Upper lobe of left lung (tissue), 6 donors: ENCODE data around the gene COL23A1. TPM values are rescaled to one million over a fixed set of nuclear protein-coding genes. Genes with fewer than 3 reads are reported as not detected.

Experiments used
- ATAC-seq, 2 donors: fragments of 200-7000 bp; cut with Tn5 transposase; one replicate each; pipeline ENCODE4 v1.9.1; 2022; ENCODE audit warnings: mild to moderate bottlenecking in 2 of 2, moderate library complexity in 2 of 2; ENCODE audit not compliant: low FRiP score in 2 of 2
- DNase-seq, 2 donors: peaks; one replicate each; pipeline ENCODE4 v3.0.0-alpha.2; 2019 to 2020
- H3K27ac ChIP-seq, 4 donors: fragments of 200-600 bp; sonication (generic); one replicate each; pipeline ENCODE4 v1.5.1; 2016 to 2019
- H3K27me3 ChIP-seq, 4 donors: fragments of 200-600 bp; sonication (generic); one replicate each; pipeline ENCODE4 v1.5.1; 2017 to 2019
- H3K36me3 ChIP-seq, 4 donors: fragments of 200-600 bp; sonication (generic); one replicate each; pipeline ENCODE4 v1.5.1; 2016 to 2019
- H3K4me1 ChIP-seq, 4 donors: fragments of 200-600 bp; sonication (generic); one replicate each; pipeline ENCODE4 v1.5.1; 2018 to 2019
- H3K4me3 ChIP-seq, 4 donors: fragments of 200-600 bp; sonication (generic); one replicate each; pipeline ENCODE4 v1.5.1; 2017 to 2019; ENCODE audit warnings: mild to moderate bottlenecking in 2 of 4, moderate library complexity in 1 of 4
- H3K9me3 ChIP-seq, 4 donors: fragments of 200-600 bp; sonication (generic); one replicate each; pipeline ENCODE4 v1.5.1; 2018 to 2019
- EP300 ChIP-seq, 4 donors: sonication (generic); formaldehyde crosslinking; IDR thresholded peaks; one replicate each; pipeline ENCODE4 v1.5.1; 2017; ENCODE audit warnings: antibody characterized with exemption in 4 of 4, control low read depth in 2 of 4
- POLR2A ChIP-seq, 4 donors: fragments of 450-650 bp; IDR thresholded peaks; one replicate each; pipeline ENCODE4 v1.5.1; 2016 to 2017; ENCODE audit warnings: antibody characterized with exemption in 4 of 4, mild to moderate bottlenecking in 2 of 4
- POLR2AphosphoS5 ChIP-seq, 2 donors: sonication (generic); formaldehyde crosslinking; IDR thresholded peaks; one replicate each; pipeline ENCODE4 v1.5.1; 2017; ENCODE audit warnings: antibody characterized with exemption in 2 of 2
- WGBS, 2 donors: methylation state at CpG; one replicate each; pipeline ENCODE4 v1.1.5; 2017 to 2018; 5-methylcytosine and 5-hydroxymethylcytosine counted together
- total RNA-seq, 6 donors: library from RNA; depleted of rRNA in 4 of 6; stranded (reverse); fragments of >200 nt in 4 of 6; gene quantifications; one replicate each; pipeline versions ENCODE4 v1.1.0 to v1.2.1, GENCODE V29; 2016 to 2021
- TF ChIP-seq, protein P1 (sequence below), 6 experiments: fragments of 450-650 bp in 4 of 6; fragments of 200-600 bp in 2 of 6; sonication (generic) in 2 of 6; IDR thresholded peaks; one replicate each; pipeline ENCODE4 v1.5.1; 2016 to 2019; ENCODE audit warnings: antibody characterized with exemption in 6 of 6
- donor health status: DM: no; HTN: no; CAD: no; lungs with moderate emphysema.
- donor health status: DM: no; HTN: yes; CAD: no; lungs with severe emphysema.

The COL23A1 gene
- total RNA-seq, 6 donors from 2014 or later: 0.61 to 3.1 (median 1.5) TPM

DNA sequence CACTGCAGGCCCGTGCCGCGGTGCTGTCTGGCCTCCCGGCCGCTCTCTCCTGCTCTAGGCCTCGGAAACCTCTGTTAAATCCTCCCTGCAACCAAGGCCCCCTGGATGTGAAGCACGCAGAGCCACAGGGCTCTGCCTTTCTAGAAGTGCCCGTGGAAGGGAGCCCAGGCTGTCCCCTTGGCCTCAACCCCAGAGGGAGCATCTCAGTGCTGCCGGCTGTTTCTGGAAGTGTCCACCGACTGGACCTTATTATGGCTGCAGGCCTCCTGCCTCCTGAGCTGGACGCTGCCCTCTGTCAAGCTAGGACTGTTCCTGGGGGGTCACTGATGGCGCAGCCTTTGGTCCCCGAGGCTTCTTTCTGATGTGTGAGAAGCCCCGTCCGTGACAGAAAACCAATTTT, 317.2 kb downstream of the COL23A1 start:
- no peak for DNase-seq
- no peaks in the 10 kb centered on the region for H3K36me3 ChIP-seq
- TF ChIP-seq POLR2A (IDR thresholded peaks at IDR 0.05): no peak
- TF ChIP-seq POLR2AphosphoS5 (IDR thresholded peaks at IDR 0.05): no peak
- TF ChIP-seq, protein P1, sequence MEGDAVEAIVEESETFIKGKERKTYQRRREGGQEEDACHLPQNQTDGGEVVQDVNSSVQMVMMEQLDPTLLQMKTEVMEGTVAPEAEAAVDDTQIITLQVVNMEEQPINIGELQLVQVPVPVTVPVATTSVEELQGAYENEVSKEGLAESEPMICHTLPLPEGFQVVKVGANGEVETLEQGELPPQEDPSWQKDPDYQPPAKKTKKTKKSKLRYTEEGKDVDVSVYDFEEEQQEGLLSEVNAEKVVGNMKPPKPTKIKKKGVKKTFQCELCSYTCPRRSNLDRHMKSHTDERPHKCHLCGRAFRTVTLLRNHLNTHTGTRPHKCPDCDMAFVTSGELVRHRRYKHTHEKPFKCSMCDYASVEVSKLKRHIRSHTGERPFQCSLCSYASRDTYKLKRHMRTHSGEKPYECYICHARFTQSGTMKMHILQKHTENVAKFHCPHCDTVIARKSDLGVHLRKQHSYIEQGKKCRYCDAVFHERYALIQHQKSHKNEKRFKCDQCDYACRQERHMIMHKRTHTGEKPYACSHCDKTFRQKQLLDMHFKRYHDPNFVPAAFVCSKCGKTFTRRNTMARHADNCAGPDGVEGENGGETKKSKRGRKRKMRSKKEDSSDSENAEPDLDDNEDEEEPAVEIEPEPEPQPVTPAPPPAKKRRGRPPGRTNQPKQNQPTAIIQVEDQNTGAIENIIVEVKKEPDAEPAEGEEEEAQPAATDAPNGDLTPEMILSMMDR (IDR thresholded peaks at IDR 0.05): no peak
- TF ChIP-seq EP300 (IDR thresholded peaks at IDR 0.05): no peak
- no peaks in the 10 kb centered on the region for H3K27me3 ChIP-seq
- H3K27ac ChIP-seq: no peak overlapping the region
- peaks cover 0 to 6% (median 2%) of the 10 kb centered on the region in 4 donors for H3K4me1 ChIP-seq
- WGBS, 2 donors: 90% methylated on average over 14 of the region's 15 CpGs; no CpG with 5 or more reads in 1 of the 2 donors
- H3K4me3 ChIP-seq: no peak overlapping the region
- peaks cover 0 to 7% (median 0%) of the 10 kb centered on the region in 4 donors for H3K9me3 ChIP-seq
- no peak for ATAC-seq

DNA sequence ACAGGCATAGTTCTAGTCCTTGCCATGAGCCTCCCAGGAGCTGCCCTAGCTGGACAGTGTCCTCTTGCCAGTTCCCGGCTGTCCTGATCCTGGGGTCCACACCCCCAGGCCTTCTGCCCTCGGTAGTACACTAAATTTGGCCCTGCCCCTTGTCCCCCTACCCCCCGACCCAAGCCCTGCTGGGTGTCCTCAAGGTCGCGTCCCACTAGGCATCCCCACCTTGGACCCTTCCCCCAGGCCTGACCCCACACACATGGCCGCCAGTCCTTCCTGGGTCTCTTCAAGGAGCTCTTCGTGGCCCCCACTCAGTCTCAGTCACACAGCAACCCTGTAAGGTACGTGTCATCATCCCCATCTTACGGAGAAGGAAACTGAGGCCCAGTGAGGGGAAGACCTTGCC, 317.6 kb downstream of the COL23A1 start:
- 80 to 91% methylated on average over 8 to 9 of the region's 9 CpGs for WGBS, 2 donors
- ATAC-seq (no peak), DNase-seq (no peak)
- peaks cover 0 to 7% (median 0%) of the 10 kb centered on the region in 4 donors for H3K9me3 ChIP-seq
- H3K27ac ChIP-seq: no peak overlapping the region
- H3K4me3 ChIP-seq: no peak overlapping the region
- H3K4me1 ChIP-seq: peaks cover 0 to 6% (median 2%) of the 10 kb centered on the region in 4 donors
- TF ChIP-seq, protein P1 (IDR thresholded peaks at IDR 0.05): no peak
- TF ChIP-seq POLR2AphosphoS5 (IDR thresholded peaks at IDR 0.05) (no peak), POLR2A (IDR thresholded peaks at IDR 0.05) (no peak), EP300 (IDR thresholded peaks at IDR 0.05) (no peak)
- no peaks in the 10 kb centered on the region for H3K27me3 ChIP-seq
- no peaks in the 10 kb centered on the region for H3K36me3 ChIP-seq

DNA sequence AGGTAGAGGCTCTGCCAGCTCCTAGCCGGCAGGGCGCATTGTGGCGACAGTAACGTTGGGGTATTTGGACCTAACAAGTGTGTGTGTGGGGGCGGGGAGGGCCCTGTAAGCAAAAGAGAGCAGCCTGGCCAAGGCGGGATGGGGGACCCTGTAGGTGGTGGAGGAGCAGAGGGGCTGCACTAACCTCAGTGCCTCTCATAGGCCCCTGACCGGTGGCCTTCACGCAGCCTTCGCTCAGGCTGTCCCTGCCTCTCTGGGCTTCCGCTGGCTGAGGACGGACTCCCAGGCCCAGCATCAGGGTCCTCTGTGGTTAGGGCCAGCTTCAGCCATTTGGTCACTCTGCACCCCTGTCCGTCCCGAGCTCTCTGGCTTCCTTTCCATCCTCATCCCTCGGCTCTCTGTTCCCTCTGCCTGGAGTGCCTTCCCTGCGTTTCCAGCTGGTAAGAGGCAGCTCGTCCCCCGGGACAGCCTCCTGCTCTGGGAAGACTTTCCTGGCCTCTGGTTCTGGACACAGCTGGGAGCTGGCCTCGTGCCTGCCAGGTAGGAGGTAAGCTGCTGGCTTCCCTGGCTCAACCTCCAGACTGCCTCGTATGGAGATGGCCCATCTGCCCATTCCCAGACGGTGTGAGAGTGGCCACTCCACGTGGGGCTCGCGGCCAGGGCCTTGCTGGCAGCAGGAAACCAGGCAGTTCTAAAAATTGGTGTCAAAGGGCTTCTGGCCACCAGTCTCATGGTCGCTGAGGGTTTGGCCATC, 318.3 kb downstream of the COL23A1 start:
- WGBS, 2 donors: 85 to 89% methylated on average over 19 to 24 of the region's 24 CpGs
- no peak for ATAC-seq
- no peak overlapping the region for H3K27ac ChIP-seq
- TF ChIP-seq POLR2A (IDR thresholded peaks at IDR 0.05) (no peak), POLR2AphosphoS5 (IDR thresholded peaks at IDR 0.05) (no peak), EP300 (IDR thresholded peaks at IDR 0.05) (no peak)
- TF ChIP-seq, protein P1 (IDR thresholded peaks at IDR 0.05): no peak
- H3K4me3 ChIP-seq: no peak overlapping the region
- H3K27me3 ChIP-seq: no peaks in the 10 kb centered on the region
- H3K9me3 ChIP-seq: peaks cover 0 to 7% (median 0%) of the 10 kb centered on the region in 4 donors
- no peak for DNase-seq
- H3K36me3 ChIP-seq: no peaks in the 10 kb centered on the region
- H3K4me1 ChIP-seq: peaks cover 0 to 6% (median 2%) of the 10 kb centered on the region in 4 donors

DNA sequence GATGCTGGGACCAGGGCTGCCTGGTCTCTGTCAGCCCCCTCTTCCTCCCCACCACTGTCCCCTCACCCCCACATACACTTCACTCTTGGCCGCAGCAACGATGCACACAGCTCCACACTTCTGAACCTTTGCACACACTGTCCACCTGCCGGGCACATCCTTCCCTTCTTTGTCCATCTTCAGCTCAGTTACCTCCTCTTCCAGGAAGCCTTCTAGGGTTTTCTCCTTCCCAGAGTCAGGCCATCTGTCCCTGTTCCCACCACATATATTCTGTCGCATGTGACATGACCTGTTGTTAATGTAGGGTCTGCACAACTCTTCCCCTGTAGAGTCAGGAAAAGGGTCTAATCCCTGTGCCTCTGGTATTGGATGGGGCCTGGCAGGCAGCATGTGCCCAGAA, 319.0 kb downstream of the COL23A1 start:
- Histone ChIP-seq H3K4me3 (no peak overlapping the region), H3K27me3 (no peaks in the 10 kb centered on the region), H3K36me3 (no peaks in the 10 kb centered on the region), H3K4me1 (peaks cover 0 to 6% (median 2%) of the 10 kb centered on the region in 4 donors), H3K27ac (no peak overlapping the region), H3K9me3 (peaks cover 0 to 7% (median 0%) of the 10 kb centered on the region in 4 donors)
- WGBS, 2 donors: 90% methylated on average over 4 of the region's 4 CpGs
- TF ChIP-seq POLR2A (IDR thresholded peaks at IDR 0.05) (no peak), EP300 (IDR thresholded peaks at IDR 0.05) (no peak), POLR2AphosphoS5 (IDR thresholded peaks at IDR 0.05) (no peak)
- TF ChIP-seq, protein P1 (IDR thresholded peaks at IDR 0.05): no peak
- no peak for DNase-seq
- no peak for ATAC-seq
